Measurements from ENCODE around the gene SELENOT.
"Not testable (repeated sequence)": the region's sequence is repeated elsewhere in the genome, so short reads cannot be mapped to it uniquely, and the experiment has no call there.

Gene SELENOT

DNA sequence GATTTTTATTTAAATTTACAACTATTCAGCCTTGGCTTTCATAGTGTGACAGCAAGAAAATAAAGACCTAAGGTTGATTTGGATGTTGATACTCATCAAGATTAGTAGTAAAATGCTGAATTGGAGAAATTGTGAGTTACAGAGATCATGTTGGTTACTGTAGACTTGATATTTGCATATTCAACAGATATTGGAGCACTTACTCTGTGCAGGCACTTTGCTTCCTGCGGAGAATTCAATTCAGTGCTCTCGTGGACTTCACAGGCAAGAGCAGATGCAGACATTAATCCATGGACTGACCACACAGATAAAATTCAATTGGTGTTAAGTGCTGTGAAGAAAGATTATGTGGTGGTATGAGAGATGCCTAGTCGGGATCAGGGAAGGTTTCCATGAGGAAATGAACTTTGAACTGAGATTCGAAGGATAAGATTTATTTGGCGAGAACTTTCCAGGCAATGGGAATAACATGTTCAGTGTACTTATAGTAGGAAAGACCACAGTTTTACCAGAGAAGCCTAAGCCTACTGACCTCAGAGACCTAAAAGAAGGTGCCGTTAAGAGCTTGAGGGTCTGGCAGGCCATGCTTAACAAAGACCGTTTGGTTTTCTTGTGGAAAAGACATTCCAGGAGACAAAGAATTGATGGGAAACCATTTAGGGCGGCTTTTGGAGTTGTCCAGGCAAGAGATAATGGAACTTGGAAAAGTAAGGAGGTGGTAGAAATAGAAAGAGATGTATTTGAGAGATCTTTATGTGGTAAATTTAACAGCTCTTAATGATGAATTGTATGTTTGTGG lies 4.3 kb downstream of the SELENOT start:
- no peak for DNase-seq (ENCODE audit: low read depth in 3 of 3)

DNA sequence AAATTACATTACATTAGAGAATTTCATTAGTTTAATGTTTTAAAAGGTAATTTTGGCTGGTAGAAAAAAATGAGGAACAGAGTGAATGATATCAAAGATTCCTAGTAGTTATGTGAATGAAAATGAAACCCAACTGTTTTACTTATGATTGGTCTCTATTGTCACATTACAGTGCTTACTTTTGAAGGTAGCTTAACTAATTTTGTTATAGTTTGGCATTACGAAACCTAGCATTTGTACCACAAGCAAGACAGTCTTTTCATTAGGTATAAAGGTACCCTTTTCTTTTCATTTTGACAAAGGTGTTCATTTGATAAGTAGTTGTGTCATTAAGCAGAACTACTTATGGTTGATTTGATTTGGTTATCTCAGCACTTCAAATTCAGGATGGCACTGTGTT lies 6.9 kb downstream of the SELENOT start:
- no peak for DNase-seq (ENCODE audit: low read depth in 3 of 3)

DNA sequence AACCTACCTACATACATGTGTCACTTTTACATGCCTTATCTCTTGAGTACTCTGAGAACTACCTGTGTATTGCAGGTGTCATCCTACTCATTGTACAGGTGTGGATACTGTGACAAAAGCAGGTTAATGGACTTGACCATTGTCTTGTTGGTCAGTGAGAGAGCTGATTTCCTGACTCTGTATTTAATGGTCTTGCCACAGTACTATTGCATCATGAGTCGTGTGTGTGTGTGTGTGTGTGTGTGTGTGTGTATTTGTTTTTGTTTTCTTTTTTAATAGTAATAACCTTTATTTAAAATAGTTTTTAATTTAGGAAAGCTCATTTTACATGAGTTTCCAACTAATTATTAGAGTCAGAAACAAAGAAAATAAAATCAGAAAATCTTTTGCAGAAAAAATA lies 7.7 kb downstream of the SELENOT start:
- DNase-seq (ENCODE audit: low read depth in 3 of 3): no peak

DNA sequence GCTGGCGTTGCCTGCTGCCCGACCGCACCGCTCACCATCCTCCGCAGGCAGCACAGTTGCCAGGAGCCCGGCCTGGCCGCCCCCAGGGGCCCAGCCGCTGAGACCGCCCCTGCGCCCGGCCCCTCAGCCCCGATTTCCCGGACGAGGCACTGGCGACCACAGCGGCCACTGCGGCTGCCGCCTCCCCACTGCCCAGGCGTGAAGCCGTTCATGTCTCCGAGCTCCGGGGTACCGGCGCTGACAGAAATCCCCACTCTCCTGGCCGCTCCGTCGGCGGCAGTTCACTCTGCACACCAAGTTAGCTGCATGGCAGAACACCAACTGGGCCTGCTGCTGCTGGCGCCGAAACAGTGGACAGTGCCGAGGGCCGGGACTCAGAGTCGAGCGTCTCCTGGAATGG lies 8.5 kb downstream of the SELENOT start:
- DNase-seq (ENCODE audit: low read depth in 3 of 3): no peak

DNA sequence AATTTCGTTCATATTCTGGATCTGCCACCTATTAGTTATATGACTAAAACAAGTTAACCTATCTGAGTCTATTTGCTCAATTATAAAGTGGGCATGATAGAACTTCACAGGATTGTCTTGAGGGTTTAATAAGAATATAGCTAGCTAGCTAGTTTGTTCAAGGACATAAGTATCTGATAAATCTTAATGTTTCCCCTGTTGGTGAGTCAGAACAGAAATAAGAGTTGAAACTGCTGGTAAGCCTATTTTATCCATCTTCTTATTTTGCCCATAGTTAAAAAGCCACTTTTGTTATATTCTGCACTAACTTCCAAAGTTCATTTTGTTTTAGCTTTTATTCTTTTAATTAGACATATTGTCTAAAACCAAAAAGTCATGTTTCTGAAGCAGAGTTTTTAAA lies 9.4 kb downstream of the SELENOT start:
- no peak for DNase-seq (ENCODE audit: low read depth in 3 of 3)

DNA sequence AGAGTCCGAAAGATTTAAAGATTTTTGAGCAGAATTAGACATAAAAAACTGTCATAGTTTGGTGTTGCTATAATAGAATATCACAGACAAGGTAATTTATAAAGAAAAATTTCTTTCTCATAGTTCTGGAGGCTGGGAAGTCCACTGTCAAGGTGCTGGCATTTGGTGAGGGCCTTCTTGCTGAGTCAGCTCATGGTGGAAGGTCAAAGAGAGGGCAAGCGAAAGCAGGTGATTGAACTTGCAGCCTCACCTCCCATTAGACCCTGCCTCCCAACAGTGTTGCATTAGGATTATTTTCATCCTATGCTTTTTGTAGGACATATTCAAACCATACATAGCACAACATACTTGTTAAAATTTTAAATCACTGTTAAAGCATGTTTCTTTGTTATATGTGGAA lies 9.9 kb downstream of the SELENOT start:
- DNase-seq (ENCODE audit: low read depth in 3 of 3): no peak

DNA sequence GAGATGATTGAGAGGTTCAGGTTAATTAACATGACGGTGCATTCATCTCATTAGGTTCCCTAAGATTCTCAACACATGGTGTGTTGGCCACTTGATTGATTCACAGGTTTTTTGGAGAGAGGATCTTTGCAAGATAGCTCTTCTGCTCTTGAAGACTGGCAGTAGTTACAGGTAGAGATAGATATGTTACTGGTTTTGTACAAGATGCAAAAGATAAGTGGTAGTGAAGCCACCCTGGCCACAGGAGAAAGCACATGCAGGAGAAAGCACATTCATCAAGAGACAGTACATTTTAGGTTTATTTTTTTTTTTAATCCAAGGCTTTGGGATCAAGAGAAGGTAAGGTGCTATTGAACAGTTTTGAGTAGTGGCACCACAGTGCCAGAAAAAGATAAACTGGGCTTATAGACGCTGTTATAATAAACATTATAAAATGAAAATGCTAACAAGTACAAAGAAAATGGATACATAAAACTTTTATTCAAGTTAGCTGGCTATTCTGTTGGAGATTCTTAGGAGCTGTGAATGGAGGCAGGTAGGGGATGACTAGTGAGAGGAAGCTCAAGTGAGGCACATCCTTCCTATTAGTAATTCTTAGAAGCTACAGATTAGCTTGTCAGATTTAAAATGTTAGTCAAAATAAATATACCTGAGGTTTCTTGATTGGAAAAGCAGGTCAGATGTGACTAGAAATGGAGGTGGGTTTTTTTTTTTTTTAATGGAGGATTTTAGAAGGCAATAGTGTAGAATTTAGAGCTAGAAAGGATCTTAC lies 10.8 kb downstream of the SELENOT start:
- no peak for DNase-seq (ENCODE audit: low read depth in 3 of 3)

DNA sequence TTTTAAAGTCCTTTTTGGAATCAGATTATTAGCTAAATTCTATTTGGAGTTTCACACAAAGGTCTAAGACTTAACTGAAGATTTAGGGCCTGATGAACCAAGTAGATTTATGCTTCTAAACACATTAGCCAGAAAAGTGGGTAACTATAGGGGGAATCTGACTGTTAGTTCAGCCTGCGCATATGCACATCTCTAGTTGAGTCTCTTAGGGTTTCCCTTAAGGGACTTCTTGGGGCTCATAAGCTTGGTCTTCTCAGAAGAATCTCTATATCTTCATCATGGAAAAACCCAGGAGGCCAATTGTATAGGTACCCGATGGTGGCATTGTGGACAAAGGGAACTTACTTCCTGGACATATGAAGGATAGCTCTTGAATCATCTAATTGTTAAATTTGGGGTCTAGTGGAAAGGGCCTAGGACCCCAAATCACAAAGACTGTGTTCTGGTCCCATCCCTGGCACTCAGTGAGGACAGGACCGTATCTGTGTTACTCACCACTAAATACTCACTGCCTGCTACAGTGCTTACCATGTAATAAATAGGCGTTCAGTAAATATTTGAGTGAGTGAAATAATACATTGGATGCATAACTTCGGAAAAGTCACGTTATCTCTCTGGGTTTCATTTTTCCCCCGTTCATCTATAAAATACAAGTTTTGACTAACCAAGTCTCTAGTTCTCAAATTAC lies 17.0 kb downstream of the SELENOT start:
- no peak for DNase-seq (ENCODE audit: low read depth in 3 of 3)

DNA sequence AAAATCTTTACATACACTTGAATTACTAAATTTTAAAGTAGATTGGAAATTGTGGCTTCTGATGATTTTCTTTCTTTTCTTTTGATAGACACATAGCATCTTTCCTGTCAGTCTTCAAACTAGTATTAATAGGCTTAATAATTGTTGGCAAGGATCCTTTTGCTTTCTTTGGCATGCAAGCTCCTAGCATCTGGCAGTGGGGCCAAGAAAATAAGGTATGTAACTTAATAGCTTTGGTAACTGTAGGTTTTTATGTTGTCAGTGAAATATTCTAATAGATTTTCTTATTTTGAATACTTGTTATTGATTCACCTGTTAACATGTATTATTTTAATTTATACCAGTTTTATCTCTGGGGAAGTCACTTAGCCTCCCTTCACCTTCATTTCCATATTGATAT lies 19.8 kb downstream of the SELENOT start:
- not testable (repeated sequence) for DNase-seq (ENCODE audit: low read depth in 3 of 3)

DNA sequence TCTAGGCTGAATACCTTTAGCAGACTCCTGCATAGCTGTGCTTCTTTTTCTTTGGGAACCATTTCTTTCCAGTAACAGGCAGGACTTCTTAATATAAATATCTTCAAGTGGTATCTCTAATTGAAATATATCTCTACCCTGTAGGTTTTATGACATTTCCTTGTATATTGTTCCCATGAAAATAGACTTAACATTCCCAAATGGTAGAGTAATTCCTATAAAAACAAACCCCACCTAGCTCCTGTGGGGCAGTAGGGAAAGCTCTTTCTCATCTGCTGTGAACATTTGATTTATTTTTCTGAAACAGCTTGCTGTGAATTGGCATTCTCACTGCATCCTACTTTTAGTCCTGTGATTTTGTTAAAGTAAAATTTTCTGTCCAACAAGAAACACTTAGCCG lies 20.8 kb downstream of the SELENOT start:
- no peak for DNase-seq (ENCODE audit: low read depth in 3 of 3)

DNA sequence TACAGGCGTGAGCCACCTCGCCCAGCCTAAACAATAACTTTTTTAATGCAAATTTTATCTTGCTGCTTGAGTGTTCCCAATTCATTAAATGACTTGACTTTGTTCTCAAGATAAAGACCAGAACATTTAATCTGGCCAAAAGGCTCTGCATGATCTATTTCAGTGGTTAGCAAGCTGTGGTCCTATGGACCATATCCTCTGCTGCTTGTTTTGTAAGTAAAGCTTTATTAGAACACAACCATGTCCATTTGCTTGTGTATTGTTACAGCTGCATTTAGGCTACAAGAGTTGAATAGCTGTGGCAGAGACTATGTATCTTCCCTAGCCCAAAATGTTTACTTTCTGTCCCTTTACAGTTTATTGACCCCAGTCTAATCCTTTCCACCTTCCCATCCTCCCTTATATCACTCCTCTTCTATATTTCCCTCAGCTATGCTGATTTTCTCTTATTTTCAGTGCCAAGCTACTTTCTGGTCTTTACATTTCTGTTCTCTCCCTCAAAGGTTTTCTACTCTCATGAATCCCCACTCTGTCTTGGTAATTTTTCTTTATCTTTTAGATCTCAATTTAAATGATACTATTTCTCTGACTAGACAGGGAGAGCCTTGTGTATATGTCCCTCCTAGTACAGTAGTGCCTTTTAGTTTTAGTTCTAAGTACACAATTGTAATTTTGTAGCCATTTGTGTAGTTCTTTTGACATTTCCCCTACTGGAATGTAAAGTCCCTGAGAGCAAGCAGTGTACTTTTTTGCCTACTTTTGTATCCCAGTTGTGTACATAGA lies 23.2 kb downstream of the SELENOT start:
- no peak for DNase-seq (ENCODE audit: low read depth in 3 of 3)

DNA sequence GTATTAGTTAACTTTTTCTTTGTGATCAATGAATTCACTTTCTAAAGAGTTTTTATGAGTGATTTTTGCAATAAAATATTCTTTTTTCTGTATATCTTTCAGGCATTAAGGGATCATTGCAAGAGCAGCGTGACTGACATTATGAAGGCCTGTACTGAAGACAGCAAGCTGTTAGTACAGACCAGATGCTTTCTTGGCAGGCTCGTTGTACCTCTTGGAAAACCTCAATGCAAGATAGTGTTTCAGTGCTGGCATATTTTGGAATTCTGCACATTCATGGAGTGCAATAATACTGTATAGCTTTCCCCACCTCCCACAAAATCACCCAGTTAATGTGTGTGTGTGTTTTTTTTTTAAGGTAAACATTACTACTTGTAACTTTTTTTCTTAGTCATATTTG lies 24.4 kb downstream of the SELENOT start:
- DNase-seq (ENCODE audit: low read depth in 3 of 3): no peak

DNA sequence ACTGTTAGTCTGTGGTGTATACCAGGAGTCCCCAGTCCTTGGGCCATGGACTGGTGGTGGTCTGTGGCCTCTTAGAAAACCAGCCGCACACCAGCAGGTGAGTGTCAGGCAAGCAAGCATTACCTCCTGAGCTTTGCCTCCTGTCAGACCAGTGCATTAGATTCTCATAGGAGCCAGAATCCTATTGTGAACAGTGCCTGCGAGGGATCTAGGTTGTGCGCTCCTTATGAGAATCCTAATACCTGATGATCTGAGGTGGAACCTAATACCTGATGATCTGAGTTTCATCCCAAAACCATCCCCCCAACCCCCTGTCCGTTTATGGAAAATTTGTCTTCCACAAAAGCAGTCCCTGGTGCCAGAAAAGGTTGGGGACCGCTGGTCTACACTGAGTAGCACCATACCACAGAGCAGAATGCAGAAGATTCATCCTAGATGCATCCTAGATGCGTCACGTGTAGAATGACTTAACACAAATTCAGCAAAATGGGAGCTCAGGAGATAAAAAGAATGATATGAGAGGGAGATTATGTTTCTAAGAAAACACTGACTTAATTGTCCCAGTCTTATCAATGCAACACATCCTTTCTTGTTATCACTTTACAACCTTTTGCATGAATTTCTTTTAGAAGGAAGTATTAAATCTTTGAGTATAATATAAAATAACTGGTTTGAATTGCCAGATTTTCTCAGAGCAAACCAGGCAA lies 28.5 kb downstream of the SELENOT start:
- DNase-seq (ENCODE audit: low read depth in 3 of 3): no peak

DNA sequence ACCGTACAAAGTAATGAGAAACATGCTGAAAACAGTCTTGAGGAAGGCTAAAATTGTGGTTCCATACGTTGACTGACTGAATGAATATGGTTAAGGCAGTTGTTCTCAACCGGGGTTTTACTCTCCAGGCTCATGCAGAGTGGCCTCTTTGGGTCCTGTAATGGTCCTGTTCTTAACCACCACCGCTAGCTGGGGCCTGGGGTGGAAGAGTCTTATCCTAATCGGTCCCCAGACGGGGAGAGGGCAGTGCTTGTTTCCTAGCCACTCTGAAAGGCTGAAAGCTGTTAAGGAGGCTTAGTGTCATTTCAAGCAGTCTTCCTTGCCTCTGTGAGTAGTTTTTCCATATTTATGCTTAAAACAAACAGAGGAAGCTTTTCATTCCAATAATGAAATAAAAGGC lies 32.0 kb downstream of the SELENOT start:
- DNase-seq (ENCODE audit: low read depth in 3 of 3): no peak

DNA sequence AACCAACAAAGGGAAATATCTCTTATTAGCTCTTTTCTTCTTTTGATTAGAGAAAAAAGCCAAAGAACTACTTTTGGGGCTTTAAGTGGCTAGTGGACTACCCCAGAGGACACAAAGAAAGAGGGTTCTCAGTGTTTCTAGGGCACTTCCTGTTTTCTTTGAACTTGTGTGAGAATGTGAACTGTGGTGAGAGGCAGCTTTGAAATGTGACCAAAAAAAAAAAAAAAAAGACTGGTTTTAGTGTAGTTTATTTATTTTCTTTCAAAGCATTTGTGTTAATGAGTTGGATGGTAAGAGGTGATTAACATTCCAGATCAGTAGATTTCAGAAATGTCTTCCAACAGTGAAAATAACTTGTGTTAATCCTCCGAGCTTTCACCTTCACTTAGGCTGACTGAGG lies 32.4 kb downstream of the SELENOT start:
- DNase-seq (ENCODE audit: low read depth in 3 of 3): no peak

DNA sequence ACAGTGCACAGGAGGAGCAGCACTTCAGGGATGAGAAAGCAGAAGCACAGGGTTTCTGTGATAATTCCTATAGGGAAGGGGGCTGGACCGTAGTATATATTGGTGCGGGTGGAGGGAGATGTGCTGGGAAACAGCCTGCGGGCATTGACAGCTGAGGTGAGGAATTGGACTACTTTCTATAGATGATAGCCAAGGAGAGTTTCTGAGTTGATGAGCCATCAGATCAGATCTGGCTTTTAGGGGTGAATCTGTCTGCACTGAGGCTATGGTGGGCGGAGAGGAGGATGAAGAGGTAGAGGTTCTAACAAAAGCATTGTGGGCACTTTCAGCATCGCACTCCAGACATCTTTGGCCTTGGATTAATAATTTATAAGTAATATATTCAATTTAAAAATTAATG lies 33.1 kb downstream of the SELENOT start:
- no peak for DNase-seq (ENCODE audit: low read depth in 3 of 3)

DNA sequence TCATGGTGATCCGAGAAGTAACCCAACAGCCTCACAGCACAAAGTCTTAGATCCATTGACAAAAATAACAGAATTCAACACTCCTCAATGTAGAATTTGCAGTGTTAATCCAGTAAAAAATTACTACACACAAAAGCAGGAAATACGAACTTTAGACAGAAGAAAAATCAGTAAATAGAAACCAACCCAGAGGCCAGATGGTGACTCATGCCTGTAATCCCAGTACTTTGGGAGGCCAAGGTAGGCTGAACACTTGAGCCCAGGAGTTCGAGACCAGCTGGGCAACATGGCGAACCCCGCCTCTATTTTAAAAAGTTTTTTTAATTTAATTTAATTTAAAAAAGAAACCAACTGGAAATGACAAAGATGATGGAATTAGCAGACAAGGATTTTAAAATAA lies 36.1 kb downstream of the SELENOT start:
- no peak for DNase-seq (ENCODE audit: low read depth in 3 of 3)

DNA sequence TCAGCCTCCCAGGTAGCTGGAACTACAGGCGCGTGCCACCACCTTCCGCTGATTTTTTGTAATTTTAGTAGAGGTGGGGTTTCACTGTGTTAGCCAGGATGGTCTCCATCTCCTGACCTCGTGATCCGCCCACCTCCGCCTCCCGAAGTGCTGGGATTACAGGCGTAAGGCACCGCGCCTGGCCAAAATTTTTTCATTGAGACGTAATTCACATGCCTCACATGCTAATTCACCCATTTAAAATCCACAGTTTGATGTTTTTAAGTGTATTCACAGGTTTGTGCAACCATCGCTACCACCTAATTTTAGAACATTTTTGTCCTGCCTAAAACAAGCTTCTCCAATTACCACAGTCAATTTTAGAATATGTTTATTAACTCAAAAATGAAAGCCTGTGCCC lies 37.1 kb downstream of the SELENOT start:
- no peak for DNase-seq (ENCODE audit: low read depth in 3 of 3)

DNA sequence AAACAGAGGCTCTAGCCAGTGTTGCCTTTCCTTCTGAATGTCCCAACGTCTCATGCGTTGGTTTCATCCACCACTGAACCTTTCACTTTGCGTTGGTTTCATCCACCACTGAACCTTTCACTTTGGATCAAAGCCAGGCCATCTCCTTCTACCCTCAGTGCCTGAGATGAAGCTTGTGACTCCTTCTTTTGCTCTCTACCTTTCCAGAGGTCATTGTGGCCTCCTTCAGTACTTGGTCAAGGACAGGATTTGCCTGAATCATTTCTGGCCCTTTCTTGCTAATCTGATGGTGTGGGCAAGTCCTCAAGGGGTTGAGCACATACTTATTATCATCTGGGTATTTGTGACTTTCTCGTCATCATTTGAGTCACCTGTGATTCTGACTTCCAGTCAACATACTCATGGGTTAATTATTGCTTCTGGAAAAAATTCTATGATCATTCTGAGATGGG lies 50.0 kb downstream of the SELENOT start:
- no peak for DNase-seq (ENCODE audit: low read depth in 3 of 3)

DNA sequence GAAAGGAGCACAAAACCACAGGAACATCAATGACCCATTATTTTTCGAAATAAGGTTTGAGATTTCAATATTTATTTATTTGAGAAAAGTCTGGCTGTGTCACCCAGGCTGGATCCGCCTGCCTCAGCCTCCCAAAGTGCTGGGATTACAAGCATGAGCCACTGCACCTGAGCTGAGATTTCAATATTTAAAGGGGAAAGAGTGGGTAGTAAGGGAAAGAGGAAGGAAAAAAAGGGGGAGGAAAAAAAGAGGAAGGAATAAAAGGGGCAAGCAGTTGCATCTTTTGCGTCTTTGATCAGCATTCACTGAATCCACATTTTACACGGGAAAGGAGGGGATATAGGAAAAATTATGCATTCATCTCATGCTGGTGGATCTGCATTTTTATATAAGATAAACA lies 53.2 kb downstream of the SELENOT start:
- no peak for DNase-seq (ENCODE audit: low read depth in 3 of 3)
